ENCODE measurements around the gene DHRS7C. TPM values are rescaled to one million over a fixed set of nuclear protein-coding genes. Genes with fewer than 3 reads are reported as not detected.

DHRS7C gene
- total and polyA plus RNA-seq, 11 donors: 1.8 to 71.2 (median 23.4) TPM

DNA sequence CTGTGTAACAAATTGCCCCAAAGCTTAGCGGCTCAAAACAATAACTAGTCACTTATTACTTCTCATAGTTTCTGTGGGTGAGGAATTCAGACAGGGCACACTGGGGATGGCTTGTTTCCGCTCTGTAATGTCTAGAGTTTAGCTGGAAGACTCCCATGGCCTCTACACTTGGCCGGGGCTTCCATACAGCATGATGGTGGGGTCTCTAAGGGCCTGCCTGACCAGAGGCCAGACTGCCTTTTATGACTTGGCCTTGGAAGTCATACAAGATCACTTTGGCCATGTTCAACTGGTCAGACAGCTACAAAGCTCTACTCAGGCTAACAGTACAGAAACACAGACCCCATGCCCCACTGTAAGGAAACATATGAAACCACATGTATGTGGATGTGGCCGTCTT lies 42.5 kb upstream of the DHRS7C start:
- Histone ChIP-seq H3K27ac (no peak overlapping the region), H3K27me3 (no peaks in the 10 kb centered on the region), H3K4me3 (no peak overlapping the region), H3K9me3 (no peaks in the 10 kb centered on the region), H3K4me1 (peaks cover 0 to 16% (median 0%) of the 10 kb centered on the region in 12 donors), H3K36me3 (no peaks in the 10 kb centered on the region)
- 79 to 92% (median 85%) methylated on average over 3 to 4 of the region's 4 CpGs for WGBS, 4 donors
- DNase-seq: no peak
- intact Hi-C loops (cut with DNase I): no loop called here
- ATAC-seq: no peak
- TF ChIP-seq, protein P1, sequence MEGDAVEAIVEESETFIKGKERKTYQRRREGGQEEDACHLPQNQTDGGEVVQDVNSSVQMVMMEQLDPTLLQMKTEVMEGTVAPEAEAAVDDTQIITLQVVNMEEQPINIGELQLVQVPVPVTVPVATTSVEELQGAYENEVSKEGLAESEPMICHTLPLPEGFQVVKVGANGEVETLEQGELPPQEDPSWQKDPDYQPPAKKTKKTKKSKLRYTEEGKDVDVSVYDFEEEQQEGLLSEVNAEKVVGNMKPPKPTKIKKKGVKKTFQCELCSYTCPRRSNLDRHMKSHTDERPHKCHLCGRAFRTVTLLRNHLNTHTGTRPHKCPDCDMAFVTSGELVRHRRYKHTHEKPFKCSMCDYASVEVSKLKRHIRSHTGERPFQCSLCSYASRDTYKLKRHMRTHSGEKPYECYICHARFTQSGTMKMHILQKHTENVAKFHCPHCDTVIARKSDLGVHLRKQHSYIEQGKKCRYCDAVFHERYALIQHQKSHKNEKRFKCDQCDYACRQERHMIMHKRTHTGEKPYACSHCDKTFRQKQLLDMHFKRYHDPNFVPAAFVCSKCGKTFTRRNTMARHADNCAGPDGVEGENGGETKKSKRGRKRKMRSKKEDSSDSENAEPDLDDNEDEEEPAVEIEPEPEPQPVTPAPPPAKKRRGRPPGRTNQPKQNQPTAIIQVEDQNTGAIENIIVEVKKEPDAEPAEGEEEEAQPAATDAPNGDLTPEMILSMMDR (IDR thresholded peaks at IDR 0.05): no peak
- TF ChIP-seq POLR2A (IDR thresholded peaks at IDR 0.05): no peak

DNA sequence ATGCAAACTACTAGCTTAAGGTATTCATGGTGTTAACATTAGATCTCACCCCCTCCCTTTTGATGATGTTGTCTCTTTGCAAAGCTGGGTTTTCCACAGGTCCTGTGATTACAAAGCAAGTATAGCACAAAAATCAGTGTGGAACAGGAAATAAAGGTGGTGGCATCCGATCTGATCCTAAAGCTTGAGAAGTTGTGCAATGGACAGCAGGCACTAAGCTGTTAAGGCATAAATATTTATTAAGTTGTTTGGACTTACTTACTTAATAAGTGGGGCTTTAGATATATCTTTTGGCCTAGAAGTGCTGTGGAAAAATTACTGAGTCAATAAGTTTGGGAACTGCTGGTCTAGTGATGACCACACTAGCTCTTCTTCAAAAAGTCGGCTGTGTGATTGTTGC lies 39.3 kb upstream of the DHRS7C start:
- intact Hi-C loops (cut with DNase I): no loop called here
- Histone ChIP-seq H3K36me3 (no peaks in the 10 kb centered on the region), H3K4me1 (no peaks in the 10 kb centered on the region), H3K4me3 (no peak overlapping the region), H3K27ac (peak overlapping the region in 1 of 12 donors; percentile 13), H3K27me3 (peaks cover 0 to 20% (median 0%) of the 10 kb centered on the region in 9 donors), H3K9me3 (no peaks in the 10 kb centered on the region)
- TF ChIP-seq POLR2A (IDR thresholded peaks at IDR 0.05): no peak
- TF ChIP-seq, protein P1 (IDR thresholded peaks at IDR 0.05): no peak
- WGBS, 4 donors: 75 to 95% (median 92%) methylated on average over 2 of the region's 2 CpGs
- no peak for ATAC-seq
- DNase-seq: no peak

DNA sequence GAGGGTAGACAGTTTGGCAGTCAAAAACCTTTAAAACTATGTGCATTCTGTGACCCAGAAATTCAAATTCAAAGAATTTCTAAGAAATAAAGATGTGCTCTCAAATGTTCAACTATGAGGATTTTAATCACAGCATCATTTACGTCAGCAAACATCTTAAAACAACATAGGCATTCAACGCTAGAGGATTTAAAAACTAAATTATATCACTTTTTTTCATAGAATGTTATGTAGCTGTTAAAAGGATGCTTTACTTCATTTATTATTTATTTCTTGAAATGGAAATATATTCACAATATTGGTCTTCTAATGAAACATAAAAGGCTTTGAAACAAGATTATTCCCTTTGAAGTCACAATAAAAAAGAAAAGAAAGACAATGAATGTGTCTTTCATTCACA lies 38.0 kb upstream of the DHRS7C start:
- 89 to 91% (median 90%) methylated on average over 2 of the region's 2 CpGs for WGBS, 4 donors
- peak overlapping the region in 1 of 12 donors; percentile 56 for H3K27ac ChIP-seq
- ATAC-seq (no peak), DNase-seq (no peak)
- TF ChIP-seq, protein P1 (IDR thresholded peaks at IDR 0.05): no peak
- H3K4me3 ChIP-seq: no peak overlapping the region
- no peaks in the 10 kb centered on the region for H3K36me3 ChIP-seq
- intact Hi-C loops (cut with DNase I): no loop called here
- H3K27me3 ChIP-seq: peaks cover 0 to 33% (median 0%) of the 10 kb centered on the region in 9 donors
- H3K4me1 ChIP-seq: no peaks in the 10 kb centered on the region
- H3K9me3 ChIP-seq: no peaks in the 10 kb centered on the region

DNA sequence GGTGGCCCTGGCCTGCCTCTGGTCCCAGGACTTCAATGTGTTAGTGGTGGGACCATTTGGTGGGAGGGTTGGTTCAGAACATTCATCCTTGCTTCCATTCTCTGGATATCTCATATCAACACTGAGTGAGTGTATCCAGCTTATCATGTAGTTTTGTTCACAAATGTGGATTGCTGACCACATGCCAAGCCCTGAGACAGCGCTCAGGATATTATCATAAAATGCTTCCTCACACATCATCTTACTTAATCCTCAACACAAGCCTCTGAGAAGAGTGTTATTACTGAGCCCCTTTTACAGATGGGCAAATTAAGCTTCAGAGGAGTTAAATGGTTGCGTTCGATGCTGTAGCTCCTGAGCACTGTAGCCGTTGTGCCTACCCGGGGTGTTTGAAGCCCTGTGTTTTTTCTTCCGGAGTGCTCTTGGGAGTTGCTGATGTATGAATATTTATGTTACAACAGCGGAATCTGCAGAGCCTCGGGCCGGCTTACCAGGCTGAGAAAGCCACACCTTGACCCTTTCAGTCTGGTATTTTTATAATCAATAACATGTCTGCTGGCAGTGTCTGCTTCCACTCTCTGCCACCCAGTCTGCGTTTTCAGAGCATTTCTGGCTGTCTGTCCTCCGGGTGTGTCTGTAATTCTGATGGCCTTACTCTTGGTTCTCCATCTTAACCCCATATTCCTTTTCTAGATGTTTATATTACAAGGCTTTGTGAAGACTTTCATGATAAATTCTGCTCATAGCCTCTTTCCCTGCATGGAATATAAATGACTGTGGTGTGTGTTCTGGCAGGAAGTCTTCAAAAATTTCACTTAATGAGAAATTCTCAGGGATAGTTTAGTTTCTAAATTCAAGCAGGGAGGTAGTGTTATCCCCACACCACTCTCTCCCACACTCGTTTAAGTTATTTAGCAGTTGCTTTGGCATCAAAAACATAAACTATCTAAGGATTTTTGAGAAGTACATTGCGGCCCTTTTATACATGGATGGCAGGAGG lies 37.2 kb upstream of the DHRS7C start:
- ATAC-seq: no peak
- no peaks in the 10 kb centered on the region for H3K36me3 ChIP-seq
- no peak for TF ChIP-seq POLR2A (IDR thresholded peaks at IDR 0.05)
- TF ChIP-seq, protein P1 (IDR thresholded peaks at IDR 0.05): no peak
- no peak for DNase-seq
- H3K4me3 ChIP-seq: no peak overlapping the region
- H3K9me3 ChIP-seq: no peaks in the 10 kb centered on the region
- 53 to 63% (median 62%) methylated on average over 13 of the region's 13 CpGs for WGBS, 4 donors
- H3K4me1 ChIP-seq: no peaks in the 10 kb centered on the region
- intact Hi-C loops (cut with DNase I): no loop called here
- H3K27me3 ChIP-seq: peaks cover 0 to 33% (median 0%) of the 10 kb centered on the region in 9 donors
- peak overlapping the region in 1 of 12 donors; percentile 56 for H3K27ac ChIP-seq

Measured in heart left ventricle (tissue), 16 donors.